Activated T-cell treated with anti-CD3 and anti-CD28 coated beads, Interleukin-2, amount 50 U/mL, for 4 hours (primary cell): ENCODE data around the gene CDKN3. TPM values are rescaled to one million over a fixed set of nuclear protein-coding genes. Genes with fewer than 3 reads are reported as not detected.
"Not testable (repeated sequence)": the region's sequence is repeated elsewhere in the genome, so short reads cannot be mapped to it uniquely, and the experiment has no call there.

Experiments used
- ATAC-seq, 2 donors: fragments of 200-7000 bp; cut with Tn5 transposase; one replicate each; pipeline ENCODE4 v1.10.0; 2021
- DNase-seq: peaks from one replicate; pipeline ENCODE4 v3.0.0-alpha.2; 2020
- H3K27me3 Mint-ChIP-seq: one replicate; pipeline ENCODE4 v1.8.0; 2021; ENCODE audit warnings: low read depth, mixed read lengths
- H3K36me3 Mint-ChIP-seq: one replicate; pipeline ENCODE4 v1.8.0; 2022; ENCODE audit warnings: mixed read lengths; ENCODE audit not compliant: insufficient read depth
- H3K4me1 Mint-ChIP-seq: one replicate; pipeline ENCODE4 v1.8.0; 2021; ENCODE audit warnings: low read depth, mixed read lengths
- H3K4me3 Mint-ChIP-seq: one replicate; pipeline ENCODE4 v1.8.0; 2021; ENCODE audit warnings: mild to moderate bottlenecking, moderate library complexity, mixed read lengths
- H3K9me3 Mint-ChIP-seq: one replicate; pipeline ENCODE4 v1.8.0; 2021; ENCODE audit warnings: mixed read lengths
- total RNA-seq, 3 donors: library from RNA; stranded (reverse); gene quantifications; one replicate each; pipeline ENCODE4 v1.2.1, GENCODE V29; 2021

CDKN3 gene
- total RNA-seq, 3 donors from 2014 or later: 9.0 to 10.5 (median 9.8) TPM

GRCh38 chr14:54362759-54363437, 33.9 kb upstream of the CDKN3 start:
- no peak overlapping the region for H3K4me3 Mint-ChIP-seq
- no peak for ATAC-seq
- no peaks in the 10 kb centered on the region for H3K4me1 Mint-ChIP-seq
- H3K9me3 Mint-ChIP-seq: no peaks in the 10 kb centered on the region
- peaks cover 30% of the 10 kb centered on the region for H3K27me3 Mint-ChIP-seq
- H3K36me3 Mint-ChIP-seq: no peaks in the 10 kb centered on the region
- DNase-seq: no peak

GRCh38 chr14:54364555-54365415, 32.0 kb upstream of the CDKN3 start:
- H3K9me3 Mint-ChIP-seq: no peaks in the 10 kb centered on the region
- H3K27me3 Mint-ChIP-seq: peaks cover 20% of the 10 kb centered on the region
- no peak overlapping the region for H3K4me3 Mint-ChIP-seq
- ATAC-seq: no peak
- no peaks in the 10 kb centered on the region for H3K4me1 Mint-ChIP-seq
- DNase-seq: no peak
- H3K36me3 Mint-ChIP-seq: no peaks in the 10 kb centered on the region

DNA sequence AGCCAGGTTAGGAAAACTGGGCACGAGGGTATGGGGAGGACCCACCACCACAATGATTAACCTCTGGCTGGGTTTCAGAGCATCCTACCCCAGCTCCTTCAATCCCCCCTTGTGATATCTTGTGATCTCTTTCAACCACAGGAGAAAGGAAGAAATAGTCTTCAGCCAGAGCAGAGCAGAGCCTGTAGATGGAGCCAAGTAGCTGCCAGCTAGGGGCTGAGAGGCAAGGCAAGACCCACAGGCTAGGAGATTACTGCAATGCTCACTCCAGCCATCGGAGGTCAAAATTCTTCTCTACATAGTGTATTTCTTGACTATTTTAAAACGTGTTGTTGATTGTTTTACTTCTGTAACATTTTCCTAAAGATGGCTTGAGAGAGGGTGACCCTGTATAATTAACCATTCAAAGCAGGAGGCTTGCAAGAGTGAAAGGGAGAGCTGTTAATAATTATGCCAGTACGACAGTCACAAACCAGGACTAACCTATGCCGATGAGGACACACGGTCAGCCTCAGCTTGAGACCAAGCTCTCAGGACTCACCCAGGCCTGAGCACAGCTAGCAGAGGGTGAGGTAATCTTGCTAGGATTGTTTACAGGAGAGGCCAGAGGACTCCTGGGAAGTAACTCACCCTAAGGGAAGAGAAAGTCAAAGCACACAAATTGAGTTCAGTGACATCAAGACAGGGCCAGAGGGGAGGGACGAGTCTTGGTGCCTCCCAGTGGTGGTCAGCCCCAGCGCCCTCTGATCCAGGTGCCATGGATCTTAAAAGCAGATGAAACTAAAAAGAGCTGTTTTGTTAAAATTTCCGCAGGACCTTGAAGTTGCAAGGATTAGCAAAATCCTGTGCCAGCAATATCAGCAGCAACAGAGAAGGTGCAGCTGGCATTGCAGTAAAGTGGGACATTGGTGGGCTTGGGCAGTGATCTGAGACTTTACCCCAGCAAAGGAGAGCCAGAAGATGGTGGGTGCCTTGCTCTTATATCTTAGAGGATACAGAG, 29.8 kb upstream of the CDKN3 start:
- H3K4me3 Mint-ChIP-seq: no peak overlapping the region
- peaks cover 13% of the 10 kb centered on the region for H3K27me3 Mint-ChIP-seq
- no peaks in the 10 kb centered on the region for H3K4me1 Mint-ChIP-seq
- DNase-seq (peak; percentile 8), ATAC-seq (peak; percentile 74 to 82)
- no peaks in the 10 kb centered on the region for H3K9me3 Mint-ChIP-seq
- no peaks in the 10 kb centered on the region for H3K36me3 Mint-ChIP-seq

DNA sequence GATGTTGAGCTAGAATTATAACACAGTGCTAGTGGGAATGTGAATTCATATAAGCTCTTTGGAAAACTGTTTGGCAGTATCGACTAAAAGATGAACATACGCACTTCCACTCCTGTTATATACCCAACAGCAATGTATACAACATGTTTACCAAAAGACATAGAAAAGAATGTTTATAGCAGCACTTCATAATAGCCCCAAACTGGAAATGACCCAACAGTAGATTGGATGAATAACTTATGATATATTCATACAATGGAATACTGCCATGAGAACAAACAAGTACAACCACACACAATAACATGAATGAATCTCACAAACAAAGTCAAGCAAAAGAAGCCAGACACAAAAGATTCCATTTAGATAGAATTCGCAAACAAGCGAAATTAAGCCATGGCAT, 28.5 kb upstream of the CDKN3 start:
- Mint-ChIP-seq H3K36me3 (no peaks in the 10 kb centered on the region), H3K4me3 (no peak overlapping the region), H3K4me1 (no peaks in the 10 kb centered on the region), H3K27me3 (peaks cover 12% of the 10 kb centered on the region), H3K9me3 (no peaks in the 10 kb centered on the region)
- DNase-seq (no peak), ATAC-seq (no peak)

- no peak overlapping the region for H3K4me3 Mint-ChIP-seq
- ATAC-seq (no peak), DNase-seq (no peak)
- no peaks in the 10 kb centered on the region for H3K36me3 Mint-ChIP-seq
- H3K9me3 Mint-ChIP-seq: no peaks in the 10 kb centered on the region
- peaks cover 12% of the 10 kb centered on the region for H3K27me3 Mint-ChIP-seq
- H3K4me1 Mint-ChIP-seq: no peaks in the 10 kb centered on the region
These were observed 27.5 kb upstream of the CDKN3 start for GRCh38 chr14:54369343-54369742.

- no peaks in the 10 kb centered on the region for H3K36me3 Mint-ChIP-seq
- no peaks in the 10 kb centered on the region for H3K9me3 Mint-ChIP-seq
- no peaks in the 10 kb centered on the region for H3K4me1 Mint-ChIP-seq
- peaks cover 12% of the 10 kb centered on the region for H3K27me3 Mint-ChIP-seq
- no peak for ATAC-seq
- no peak overlapping the region for H3K4me3 Mint-ChIP-seq
- DNase-seq: no peak
These were observed 26.2 kb upstream of the CDKN3 start for GRCh38 chr14:54370323-54371198.

DNA sequence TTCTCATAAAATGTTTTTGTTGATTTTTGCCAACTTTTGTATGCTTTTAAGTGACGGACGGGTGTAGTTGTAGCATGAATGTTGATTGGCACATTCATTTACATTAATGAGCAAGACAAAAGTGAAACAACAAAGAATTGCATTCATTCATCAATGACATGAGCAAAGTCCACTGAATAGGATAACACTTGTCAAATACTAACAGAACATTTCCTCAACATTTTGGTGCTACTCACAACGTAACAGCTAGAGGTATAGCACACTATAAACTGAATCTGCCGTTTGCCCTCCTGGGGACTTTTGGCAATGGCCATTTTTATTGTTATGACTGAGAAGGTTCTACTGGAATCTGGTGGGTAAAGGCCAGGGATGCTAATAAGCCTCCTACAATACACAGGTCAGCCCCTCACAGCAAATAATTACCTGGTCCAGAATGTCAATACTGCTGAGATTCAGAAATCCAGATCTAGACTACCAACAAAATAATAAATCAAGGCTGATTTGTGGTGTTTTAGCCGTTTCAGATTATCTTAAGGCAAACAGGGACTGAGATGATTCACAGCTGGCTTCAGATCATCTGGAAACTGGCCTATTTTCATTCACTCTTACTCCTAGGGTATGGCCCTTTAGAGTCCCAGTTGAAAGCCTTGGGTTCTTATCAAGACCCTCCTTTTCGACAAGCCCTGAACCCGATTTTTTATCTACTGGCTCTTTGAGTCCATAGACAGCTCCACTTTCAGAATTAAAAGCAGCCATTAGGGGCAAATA, 22.5 kb upstream of the CDKN3 start:
- DNase-seq (no peak), ATAC-seq (no peak)
- Mint-ChIP-seq H3K9me3 (no peaks in the 10 kb centered on the region), H3K4me1 (no peaks in the 10 kb centered on the region), H3K36me3 (no peaks in the 10 kb centered on the region), H3K27me3 (peaks cover 13% of the 10 kb centered on the region), H3K4me3 (no peak overlapping the region)

DNA sequence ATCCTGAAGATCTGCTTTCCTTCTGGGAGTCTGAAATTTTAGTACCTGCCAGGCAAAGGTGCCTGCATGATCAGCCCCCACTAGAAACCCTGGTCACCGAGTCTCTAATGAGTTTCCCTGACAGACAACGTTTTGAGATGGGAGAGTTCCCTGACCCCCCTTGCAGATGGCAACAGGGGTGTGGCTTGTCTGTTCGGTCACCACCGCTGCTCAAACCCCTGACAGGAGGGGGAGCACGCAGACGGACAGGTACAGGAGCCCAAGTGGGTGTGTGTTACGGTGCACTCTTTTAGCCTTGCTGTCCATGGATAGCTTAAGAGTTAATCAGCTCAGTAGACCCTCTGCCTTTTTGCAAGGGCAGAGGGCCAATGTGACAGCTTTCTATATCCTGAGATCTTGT, 19.3 kb upstream of the CDKN3 start:
- H3K4me3 Mint-ChIP-seq: no peak overlapping the region
- no peak for ATAC-seq
- H3K36me3 Mint-ChIP-seq: no peaks in the 10 kb centered on the region
- no peaks in the 10 kb centered on the region for H3K4me1 Mint-ChIP-seq
- H3K27me3 Mint-ChIP-seq: peaks cover 14% of the 10 kb centered on the region
- DNase-seq: no peak
- no peaks in the 10 kb centered on the region for H3K9me3 Mint-ChIP-seq

GRCh38 chr14:54378893-54379292, 17.9 kb upstream of the CDKN3 start:
- H3K36me3 Mint-ChIP-seq, H3K4me3 Mint-ChIP-seq, DNase-seq, ATAC-seq, H3K4me1 Mint-ChIP-seq, H3K9me3 Mint-ChIP-seq: not testable (repeated sequence)
- H3K27me3 Mint-ChIP-seq: peaks cover 14% of the 10 kb centered on the region

GRCh38 chr14:54380558-54380957, 16.2 kb upstream of the CDKN3 start:
- not testable (repeated sequence) for H3K36me3 Mint-ChIP-seq, H3K4me1 Mint-ChIP-seq, ATAC-seq, DNase-seq, H3K9me3 Mint-ChIP-seq, H3K4me3 Mint-ChIP-seq
- H3K27me3 Mint-ChIP-seq: peaks cover 14% of the 10 kb centered on the region

DNA sequence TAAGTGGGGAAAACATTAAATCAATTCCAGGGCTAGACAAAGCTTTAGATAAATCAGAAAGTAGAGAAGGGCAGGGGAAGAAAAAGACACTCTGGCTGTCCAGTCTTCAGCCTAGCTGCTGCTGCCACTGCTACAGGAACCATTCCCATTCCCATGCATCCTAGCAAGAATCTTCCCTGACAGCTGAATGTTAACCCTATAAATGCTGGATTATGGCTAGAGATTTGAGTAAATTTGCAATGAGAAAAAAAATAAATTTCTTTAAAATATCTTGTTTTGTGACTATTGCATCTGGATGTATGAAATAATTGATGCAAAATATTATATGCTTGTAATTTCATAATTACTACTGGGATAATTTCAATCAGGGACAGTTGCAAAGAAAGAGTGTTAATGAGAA, 15.0 kb upstream of the CDKN3 start:
- H3K36me3 Mint-ChIP-seq: no peaks in the 10 kb centered on the region
- peaks cover 18% of the 10 kb centered on the region for H3K27me3 Mint-ChIP-seq
- ATAC-seq (no peak), DNase-seq (no peak)
- H3K4me1 Mint-ChIP-seq: no peaks in the 10 kb centered on the region
- H3K4me3 Mint-ChIP-seq: no peak overlapping the region
- H3K9me3 Mint-ChIP-seq: no peaks in the 10 kb centered on the region

DNA sequence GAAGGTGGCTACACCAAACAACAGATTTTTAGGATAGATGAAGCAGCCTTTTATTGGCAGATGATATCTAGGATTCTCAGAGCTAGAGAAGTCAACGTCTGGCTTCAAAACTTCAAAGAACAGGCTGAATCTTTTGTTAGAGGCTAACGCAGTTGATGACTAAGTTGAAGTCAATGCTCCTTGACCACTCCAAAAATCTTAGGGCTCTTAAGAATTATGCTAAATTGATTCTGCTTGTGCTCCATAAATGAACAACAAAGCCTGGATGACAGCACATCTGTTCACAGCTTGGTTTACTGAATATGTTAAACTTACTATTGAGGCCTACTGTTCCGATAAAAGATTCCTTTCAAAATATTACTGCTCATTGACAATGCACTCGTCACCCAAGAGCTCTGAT, 13.0 kb upstream of the CDKN3 start:
- Mint-ChIP-seq H3K36me3 (no peaks in the 10 kb centered on the region), H3K27me3 (peaks cover 19% of the 10 kb centered on the region), H3K4me3 (no peak overlapping the region), H3K9me3 (no peaks in the 10 kb centered on the region), H3K4me1 (no peaks in the 10 kb centered on the region)
- ATAC-seq (no peak), DNase-seq (no peak)

- no peaks in the 10 kb centered on the region for H3K9me3 Mint-ChIP-seq
- peaks cover 16% of the 10 kb centered on the region for H3K27me3 Mint-ChIP-seq
These were observed 11.3 kb upstream of the CDKN3 start for GRCh38 chr14:54385556-54385955.

More at GRCh38 chr14:54385556-54385955, 11.3 kb upstream of the CDKN3 start:
- H3K36me3 Mint-ChIP-seq: no peaks in the 10 kb centered on the region
- no peak for ATAC-seq
- DNase-seq: no peak
- H3K4me1 Mint-ChIP-seq: no peaks in the 10 kb centered on the region
- no peak overlapping the region for H3K4me3 Mint-ChIP-seq
